ENCODE results near the gene NANOS2. TPM values are rescaled to one million over a fixed set of nuclear protein-coding genes. Genes with fewer than 3 reads are reported as not detected.

Gene NANOS2
- total and polyA plus RNA-seq, 9 of the 15 experiments (the other 6 are each of a cell fraction or from before 2014, with no cell fraction given) = not detected

DNA sequence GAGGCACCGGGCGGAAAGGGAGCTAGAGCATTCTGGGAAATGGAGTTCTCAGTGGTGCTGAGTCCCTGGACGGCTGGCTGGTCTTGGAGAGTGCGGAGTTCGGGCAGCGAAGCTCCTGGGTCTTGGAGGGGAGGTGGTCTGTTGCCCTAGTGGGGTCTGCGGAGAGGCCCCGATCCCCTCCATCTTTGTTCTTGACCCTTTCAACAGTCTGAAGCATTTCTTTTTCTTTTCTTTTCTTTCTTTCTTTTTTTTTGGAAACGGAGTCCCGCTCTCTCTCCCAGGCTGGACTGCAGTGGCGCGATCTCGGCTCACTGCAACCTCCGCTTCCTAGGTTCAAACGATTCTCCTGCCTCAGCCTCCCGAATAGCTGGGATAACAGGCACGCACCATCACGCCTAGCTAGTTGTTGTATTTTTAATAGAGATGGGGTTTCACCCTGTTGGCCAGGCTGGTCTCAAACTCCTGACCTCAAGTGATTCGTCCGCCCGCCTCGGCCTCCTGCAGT, 51.2 kb downstream of the NANOS2 start (continued):
- TF ChIP-seq, protein P1, sequence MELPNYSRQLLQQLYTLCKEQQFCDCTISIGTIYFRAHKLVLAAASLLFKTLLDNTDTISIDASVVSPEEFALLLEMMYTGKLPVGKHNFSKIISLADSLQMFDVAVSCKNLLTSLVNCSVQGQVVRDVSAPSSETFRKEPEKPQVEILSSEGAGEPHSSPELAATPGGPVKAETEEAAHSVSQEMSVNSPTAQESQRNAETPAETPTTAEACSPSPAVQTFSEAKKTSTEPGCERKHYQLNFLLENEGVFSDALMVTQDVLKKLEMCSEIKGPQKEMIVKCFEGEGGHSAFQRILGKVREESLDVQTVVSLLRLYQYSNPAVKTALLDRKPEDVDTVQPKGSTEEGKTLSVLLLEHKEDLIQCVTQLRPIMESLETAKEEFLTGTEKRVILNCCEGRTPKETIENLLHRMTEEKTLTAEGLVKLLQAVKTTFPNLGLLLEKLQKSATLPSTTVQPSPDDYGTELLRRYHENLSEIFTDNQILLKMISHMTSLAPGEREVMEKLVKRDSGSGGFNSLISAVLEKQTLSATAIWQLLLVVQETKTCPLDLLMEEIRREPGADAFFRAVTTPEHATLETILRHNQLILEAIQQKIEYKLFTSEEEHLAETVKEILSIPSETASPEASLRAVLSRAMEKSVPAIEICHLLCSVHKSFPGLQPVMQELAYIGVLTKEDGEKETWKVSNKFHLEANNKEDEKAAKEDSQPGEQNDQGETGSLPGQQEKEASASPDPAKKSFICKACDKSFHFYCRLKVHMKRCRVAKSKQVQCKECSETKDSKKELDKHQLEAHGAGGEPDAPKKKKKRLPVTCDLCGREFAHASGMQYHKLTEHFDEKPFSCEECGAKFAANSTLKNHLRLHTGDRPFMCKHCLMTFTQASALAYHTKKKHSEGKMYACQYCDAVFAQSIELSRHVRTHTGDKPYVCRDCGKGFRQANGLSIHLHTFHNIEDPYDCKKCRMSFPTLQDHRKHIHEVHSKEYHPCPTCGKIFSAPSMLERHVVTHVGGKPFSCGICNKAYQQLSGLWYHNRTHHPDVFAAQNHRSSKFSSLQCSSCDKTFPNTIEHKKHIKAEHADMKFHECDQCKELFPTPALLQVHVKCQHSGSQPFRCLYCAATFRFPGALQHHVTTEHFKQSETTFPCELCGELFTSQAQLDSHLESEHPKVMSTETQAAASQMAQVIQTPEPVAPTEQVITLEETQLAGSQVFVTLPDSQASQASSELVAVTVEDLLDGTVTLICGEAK (IDR thresholded peaks at IDR 0.05) = no peak
- TF ChIP-seq, protein P1 (CRISPR knock-in tag; IDR thresholded peaks at IDR 0.05) = no peak
- TF ChIP-seq ZNF668 (CRISPR knock-in tag; IDR thresholded peaks at IDR 0.05) = no peak
- no peak for TF ChIP-seq RAD21 (CRISPR knock-in tag; conservative IDR thresholded peaks at IDR 0.05 in 1 of 2, IDR thresholded peaks at IDR 0.05 in 1 of 2)
- TF ChIP-seq, protein P2, sequence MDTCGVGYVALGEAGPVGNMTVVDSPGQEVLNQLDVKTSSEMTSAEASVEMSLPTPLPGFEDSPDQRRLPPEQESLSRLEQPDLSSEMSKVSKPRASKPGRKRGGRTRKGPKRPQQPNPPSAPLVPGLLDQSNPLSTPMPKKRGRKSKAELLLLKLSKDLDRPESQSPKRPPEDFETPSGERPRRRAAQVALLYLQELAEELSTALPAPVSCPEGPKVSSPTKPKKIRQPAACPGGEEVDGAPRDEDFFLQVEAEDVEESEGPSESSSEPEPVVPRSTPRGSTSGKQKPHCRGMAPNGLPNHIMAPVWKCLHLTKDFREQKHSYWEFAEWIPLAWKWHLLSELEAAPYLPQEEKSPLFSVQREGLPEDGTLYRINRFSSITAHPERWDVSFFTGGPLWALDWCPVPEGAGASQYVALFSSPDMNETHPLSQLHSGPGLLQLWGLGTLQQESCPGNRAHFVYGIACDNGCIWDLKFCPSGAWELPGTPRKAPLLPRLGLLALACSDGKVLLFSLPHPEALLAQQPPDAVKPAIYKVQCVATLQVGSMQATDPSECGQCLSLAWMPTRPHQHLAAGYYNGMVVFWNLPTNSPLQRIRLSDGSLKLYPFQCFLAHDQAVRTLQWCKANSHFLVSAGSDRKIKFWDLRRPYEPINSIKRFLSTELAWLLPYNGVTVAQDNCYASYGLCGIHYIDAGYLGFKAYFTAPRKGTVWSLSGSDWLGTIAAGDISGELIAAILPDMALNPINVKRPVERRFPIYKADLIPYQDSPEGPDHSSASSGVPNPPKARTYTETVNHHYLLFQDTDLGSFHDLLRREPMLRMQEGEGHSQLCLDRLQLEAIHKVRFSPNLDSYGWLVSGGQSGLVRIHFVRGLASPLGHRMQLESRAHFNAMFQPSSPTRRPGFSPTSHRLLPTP (IDR thresholded peaks at IDR 0.05; ENCODE audit: borderline replicate concordance, extremely low read depth, insufficient read length) = no peak
- no peak for TF ChIP-seq TARDBP (IDR thresholded peaks at IDR 0.05)
- TF ChIP-seq C11orf30 (IDR thresholded peaks at IDR 0.05; ENCODE audit: low read depth) = no peak
- no peak for TF ChIP-seq CBX3 (IDR thresholded peaks at IDR 0.05; ENCODE audit: borderline replicate concordance in 1 of 2, low read length in 2 of 2)
- TF ChIP-seq, protein P3, sequence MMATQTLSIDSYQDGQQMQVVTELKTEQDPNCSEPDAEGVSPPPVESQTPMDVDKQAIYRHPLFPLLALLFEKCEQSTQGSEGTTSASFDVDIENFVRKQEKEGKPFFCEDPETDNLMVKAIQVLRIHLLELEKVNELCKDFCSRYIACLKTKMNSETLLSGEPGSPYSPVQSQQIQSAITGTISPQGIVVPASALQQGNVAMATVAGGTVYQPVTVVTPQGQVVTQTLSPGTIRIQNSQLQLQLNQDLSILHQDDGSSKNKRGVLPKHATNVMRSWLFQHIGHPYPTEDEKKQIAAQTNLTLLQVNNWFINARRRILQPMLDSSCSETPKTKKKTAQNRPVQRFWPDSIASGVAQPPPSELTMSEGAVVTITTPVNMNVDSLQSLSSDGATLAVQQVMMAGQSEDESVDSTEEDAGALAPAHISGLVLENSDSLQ (IDR thresholded peaks at IDR 0.05) = no peak
- TF ChIP-seq ZNF134 (CRISPR knock-in tag; conservative IDR thresholded peaks at IDR 0.05) = no peak

Data from K562 (cell line).